SH-SY5Y (cell line): ENCODE results near the gene PPP1R1B.

Source experiments
- GATA2 ChIP-seq: IDR thresholded peaks from 2 replicates; pipeline ENCODE4 v1.6.1; 2011; ENCODE audit warnings: mild to moderate bottlenecking, low read depth, low read length
- GATA3 ChIP-seq: IDR thresholded peaks from 2 replicates; pipeline ENCODE4 v1.6.1; 2011; ENCODE audit warnings: low read depth, mild to moderate bottlenecking, low read length, moderate library complexity

DNA sequence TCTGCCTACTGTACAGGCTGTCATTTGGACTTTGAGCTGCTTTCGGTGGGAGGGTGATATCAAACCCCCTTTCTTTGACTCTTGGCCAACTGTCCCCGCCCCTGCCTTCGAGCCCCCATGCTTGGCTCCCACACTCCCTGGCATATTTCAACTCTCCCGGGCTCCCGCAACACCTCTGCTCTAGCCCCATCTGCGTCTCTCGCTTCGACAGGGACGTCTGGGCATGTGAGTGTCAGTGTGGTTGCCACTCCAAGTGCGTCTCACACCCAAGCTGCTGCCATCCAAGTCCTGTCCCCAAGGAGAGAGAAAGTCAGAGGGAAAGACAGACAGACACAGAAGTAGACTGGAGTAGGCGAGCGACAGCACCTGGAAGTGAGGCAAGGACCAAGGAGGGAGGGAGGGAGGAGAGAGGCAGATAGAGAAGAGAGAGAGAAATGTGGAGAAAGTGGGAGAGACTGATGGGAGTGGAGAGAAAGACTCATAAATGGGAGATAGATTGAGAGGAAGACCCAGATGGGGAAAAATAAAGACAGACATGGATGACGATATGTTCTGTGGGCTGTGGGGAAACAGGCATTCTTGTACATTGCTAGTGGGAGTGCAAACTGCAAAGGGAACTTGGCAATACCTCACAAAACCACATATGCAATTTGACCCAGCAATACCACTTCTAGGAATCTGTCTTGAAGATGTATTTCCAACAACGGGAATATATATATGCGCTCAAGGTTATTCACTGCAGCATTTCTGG, 22.0 kb downstream of the PPP1R1B start:
- no peak for TF ChIP-seq GATA3
- no peak for TF ChIP-seq GATA2
